ENCODE data around the gene ADCY10.

Gene ADCY10

DNA sequence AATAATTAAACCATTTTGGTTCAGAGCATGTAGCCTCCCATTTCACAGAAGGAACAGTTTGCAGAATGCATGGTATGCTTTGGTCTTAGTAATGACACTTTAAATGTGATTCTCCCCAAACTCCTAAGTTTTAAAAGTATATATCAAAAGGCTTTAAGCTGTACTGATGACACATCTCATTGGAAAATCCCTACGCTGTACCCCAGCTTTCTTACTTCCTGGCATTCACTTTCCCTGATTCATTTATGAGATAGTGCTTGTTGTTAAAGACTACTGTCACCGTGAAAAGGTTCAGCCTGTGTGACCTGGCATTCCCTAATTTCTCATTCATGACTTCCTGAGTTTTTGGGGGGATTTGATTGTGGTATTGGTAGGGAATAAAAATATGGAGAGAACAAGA lies 138.8 kb downstream of the ADCY10 start:
- no peak overlapping the region for H3K4me3 ChIP-seq (ENCODE audit: low read depth, low read length)

GRCh38 chr1:167774710-167775109 lies 139.2 kb downstream of the ADCY10 start:
- no peak overlapping the region for H3K4me3 ChIP-seq (ENCODE audit: low read depth, low read length)
- no peak for TF ChIP-seq CTCF (IDR thresholded peaks at IDR 0.05; ENCODE audit: low read depth, low read length, missing control alignments)
- DNase-seq (ENCODE audit: low read depth), result no peak

More for the DNA sequence above, 138.8 kb downstream of the ADCY10 start:
- DNase-seq (ENCODE audit: low read depth), result no peak
- no peak for TF ChIP-seq CTCF (IDR thresholded peaks at IDR 0.05; ENCODE audit: low read depth, low read length, missing control alignments)

GRCh38 chr1:167773516-167773915 lies 140.4 kb downstream of the ADCY10 start:
- no peak overlapping the region for H3K4me3 ChIP-seq (ENCODE audit: low read depth, low read length)
- no peak for DNase-seq (ENCODE audit: low read depth)
- no peak for TF ChIP-seq CTCF (IDR thresholded peaks at IDR 0.05; ENCODE audit: low read depth, low read length, missing control alignments)

DNA sequence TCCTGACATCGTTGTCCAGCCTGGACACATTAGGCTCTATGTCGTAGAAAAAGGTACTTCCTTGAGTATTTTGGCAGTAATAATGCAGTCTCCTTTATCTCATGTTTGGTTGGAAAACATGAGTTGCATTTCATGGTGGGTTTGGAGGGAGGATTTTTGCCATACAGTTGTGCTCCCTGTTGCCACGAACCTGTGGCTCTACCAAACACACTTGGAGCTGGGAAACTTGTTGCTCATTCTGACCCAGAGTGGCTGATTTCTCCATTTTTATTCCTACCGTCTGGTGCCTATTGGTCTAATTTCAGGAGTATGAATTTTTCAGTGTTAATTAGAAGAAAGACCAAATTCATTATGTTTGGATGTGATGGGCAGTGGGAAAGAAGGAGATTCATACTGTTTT lies 141.5 kb downstream of the ADCY10 start:
- H3K4me3 ChIP-seq (ENCODE audit: low read depth, low read length), result no peak overlapping the region
- no peak for TF ChIP-seq CTCF (IDR thresholded peaks at IDR 0.05; ENCODE audit: low read depth, low read length, missing control alignments)
- DNase-seq (ENCODE audit: low read depth), result no peak

- no peak for TF ChIP-seq CTCF (IDR thresholded peaks at IDR 0.05; ENCODE audit: low read depth, low read length, missing control alignments)
- DNase-seq (ENCODE audit: low read depth), result no peak
- no peak overlapping the region for H3K4me3 ChIP-seq (ENCODE audit: low read depth, low read length)
Measured at GRCh38 chr1:167770127-167770526, 143.8 kb downstream of the ADCY10 start.

DNA sequence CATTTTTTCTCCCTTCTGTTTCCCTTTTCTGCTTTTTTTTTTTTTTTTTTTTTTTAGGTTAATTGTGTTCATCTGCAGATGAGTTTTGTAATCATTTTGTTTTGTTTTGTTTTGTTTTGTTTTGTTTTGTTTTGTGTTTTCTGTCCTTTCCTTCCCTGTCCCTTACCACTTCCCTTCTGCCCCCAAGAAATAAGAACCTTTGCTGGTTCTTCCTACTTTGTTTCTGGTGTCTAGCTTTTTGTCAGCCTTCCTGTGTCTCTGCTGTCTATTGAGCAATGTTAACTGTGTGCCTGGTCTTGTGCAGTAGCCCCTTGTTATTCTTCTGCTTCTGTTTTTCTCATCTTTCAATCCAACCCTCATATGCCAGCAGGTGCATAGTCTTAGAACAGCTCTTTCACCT lies 146.2 kb downstream of the ADCY10 start:
- no peak for TF ChIP-seq CTCF (IDR thresholded peaks at IDR 0.05; ENCODE audit: low read depth, low read length, missing control alignments)
- H3K4me3 ChIP-seq (ENCODE audit: low read depth, low read length), result no peak overlapping the region
- DNase-seq (ENCODE audit: low read depth), result no peak

DNA sequence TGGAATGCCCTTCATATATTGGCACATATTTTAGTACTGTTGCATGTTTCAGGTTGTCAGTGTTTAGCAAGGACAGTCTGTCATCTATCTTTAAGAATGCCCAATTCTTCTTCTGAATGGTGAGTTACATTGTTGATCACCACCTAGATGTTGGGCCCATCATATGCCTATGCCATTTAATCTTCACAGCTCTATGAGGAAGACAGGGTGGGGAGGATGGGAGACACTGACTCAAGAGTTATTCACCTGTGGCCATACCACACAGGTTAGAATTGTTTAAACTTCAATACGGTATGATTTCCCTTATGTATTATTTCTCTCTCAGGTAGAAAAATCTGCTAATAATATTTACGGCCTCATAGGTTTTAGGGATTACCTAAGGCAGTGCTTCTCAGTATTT lies 147.4 kb downstream of the ADCY10 start:
- TF ChIP-seq CTCF (IDR thresholded peaks at IDR 0.05; ENCODE audit: low read depth, low read length, missing control alignments), result no peak
- DNase-seq (ENCODE audit: low read depth), result no peak
- no peak overlapping the region for H3K4me3 ChIP-seq (ENCODE audit: low read depth, low read length)
